HEK293T (cell line): ENCODE measurements around the gene IQSEC1.

ENCODE experiments used
- BHLHE40 ChIP-seq: fragments of 450-650 bp; IDR thresholded peaks from 2 replicates; pipeline ENCODE4 v1.6.1; 2016; ENCODE audit warnings: mild to moderate bottlenecking, moderate library complexity, borderline replicate concordance
- CTBP1 ChIP-seq: fragments of 450-650 bp; IDR thresholded peaks from 2 replicates; pipeline ENCODE4 v1.6.1; 2016; ENCODE audit warnings: borderline replicate concordance
- ELF4 ChIP-seq: fragments of 450-650 bp; IDR thresholded peaks from 2 replicates; pipeline ENCODE4 v1.6.1; 2017; ENCODE audit warnings: antibody characterized with exemption
- FOXA1 ChIP-seq: fragments of 450-650 bp; IDR thresholded peaks from 2 replicates; pipeline ENCODE4 v1.6.1; 2016; ENCODE audit warnings: mild to moderate bottlenecking
- FOXM1 ChIP-seq: fragments of 450-650 bp; IDR thresholded peaks from 2 replicates; pipeline ENCODE4 v1.6.1; 2017; ENCODE audit warnings: mild to moderate bottlenecking, borderline replicate concordance
- L3MBTL2 ChIP-seq: fragments of 450-650 bp; conservative IDR thresholded peaks from 2 replicates; pipeline ENCODE4 v1.6.1; 2016; ENCODE audit warnings: mild to moderate bottlenecking
- NFRKB ChIP-seq: fragments of 450-650 bp; IDR thresholded peaks from 2 replicates; pipeline ENCODE4 v1.6.1; 2016; ENCODE audit warnings: mild to moderate bottlenecking, moderate library complexity
- SP1 ChIP-seq: fragments of 450-650 bp; IDR thresholded peaks from 2 replicates; pipeline ENCODE4 v1.6.1; 2017
- SUZ12 ChIP-seq: fragments of 450-650 bp; IDR thresholded peaks from 2 replicates; pipeline ENCODE4 v1.6.1; 2016; ENCODE audit warnings: mild to moderate bottlenecking
- TARDBP ChIP-seq: fragments of 450-650 bp; IDR thresholded peaks from 2 replicates; pipeline ENCODE4 v1.6.1; 2016
- ZNF384 ChIP-seq: fragments of 450-650 bp; IDR thresholded peaks from 2 replicates; pipeline ENCODE4 v1.6.1; 2016
- TF ChIP-seq, protein P1 (sequence below): fragments of 450-650 bp; IDR thresholded peaks from 2 replicates; pipeline ENCODE4 v1.6.1; 2016

DNA sequence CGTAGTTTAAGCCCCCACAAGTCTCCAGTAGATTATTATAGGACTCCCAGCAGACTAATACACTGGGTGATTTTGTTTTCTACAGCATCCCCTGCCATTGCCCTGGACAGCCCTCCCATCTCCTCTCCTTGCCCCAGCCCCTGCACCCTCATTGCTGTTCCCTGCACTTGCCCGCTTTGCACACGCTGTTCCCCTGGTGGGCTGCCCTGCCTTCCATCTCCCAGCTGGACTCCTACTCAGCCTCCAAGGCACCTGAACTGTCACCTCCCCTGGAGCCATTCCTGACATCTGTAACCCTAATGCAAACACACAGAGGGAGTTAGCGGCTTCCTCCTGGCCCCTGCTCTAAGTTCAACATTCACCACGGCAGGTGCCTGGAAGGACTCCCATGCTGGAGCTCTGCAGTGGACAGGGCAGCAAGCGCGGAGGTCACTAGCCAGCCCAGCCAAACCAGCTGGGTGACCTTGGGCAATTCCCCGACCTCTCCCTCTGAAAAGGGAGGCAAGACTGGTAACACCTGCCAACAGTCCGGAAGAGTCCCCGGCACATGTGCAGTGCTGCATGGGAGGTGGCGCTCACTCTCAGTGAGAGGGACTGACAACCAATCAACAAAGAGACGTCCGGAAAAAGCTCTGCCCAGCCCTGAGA lies 38.8 kb upstream of the IQSEC1 start:
- TF ChIP-seq, protein P1, sequence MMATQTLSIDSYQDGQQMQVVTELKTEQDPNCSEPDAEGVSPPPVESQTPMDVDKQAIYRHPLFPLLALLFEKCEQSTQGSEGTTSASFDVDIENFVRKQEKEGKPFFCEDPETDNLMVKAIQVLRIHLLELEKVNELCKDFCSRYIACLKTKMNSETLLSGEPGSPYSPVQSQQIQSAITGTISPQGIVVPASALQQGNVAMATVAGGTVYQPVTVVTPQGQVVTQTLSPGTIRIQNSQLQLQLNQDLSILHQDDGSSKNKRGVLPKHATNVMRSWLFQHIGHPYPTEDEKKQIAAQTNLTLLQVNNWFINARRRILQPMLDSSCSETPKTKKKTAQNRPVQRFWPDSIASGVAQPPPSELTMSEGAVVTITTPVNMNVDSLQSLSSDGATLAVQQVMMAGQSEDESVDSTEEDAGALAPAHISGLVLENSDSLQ: no peak
- no peak for TF ChIP-seq L3MBTL2
- TF ChIP-seq SP1: no peak
- TF ChIP-seq NFRKB: no peak
- no peak for TF ChIP-seq ZNF384
- TF ChIP-seq FOXM1: no peak
- no peak for TF ChIP-seq FOXA1
- no peak for TF ChIP-seq CTBP1
- TF ChIP-seq ELF4: no peak
- no peak for TF ChIP-seq BHLHE40
- no peak for TF ChIP-seq SUZ12
- TF ChIP-seq TARDBP: no peak
